HG02943 (cell line): Measurements from ENCODE around the gene EFNA3.

ENCODE experiments used
- ATAC-seq: cut with Tn5 transposase; IDR thresholded peaks from one replicate; pipeline ENCODE4 v1.9.1; 2021; ENCODE audit warnings: mild to moderate bottlenecking, low read depth, moderate library complexity; ENCODE audit not compliant: unreplicated experiment

The EFNA3 gene, protein sequence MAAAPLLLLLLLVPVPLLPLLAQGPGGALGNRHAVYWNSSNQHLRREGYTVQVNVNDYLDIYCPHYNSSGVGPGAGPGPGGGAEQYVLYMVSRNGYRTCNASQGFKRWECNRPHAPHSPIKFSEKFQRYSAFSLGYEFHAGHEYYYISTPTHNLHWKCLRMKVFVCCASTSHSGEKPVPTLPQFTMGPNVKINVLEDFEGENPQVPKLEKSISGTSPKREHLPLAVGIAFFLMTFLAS

DNA sequence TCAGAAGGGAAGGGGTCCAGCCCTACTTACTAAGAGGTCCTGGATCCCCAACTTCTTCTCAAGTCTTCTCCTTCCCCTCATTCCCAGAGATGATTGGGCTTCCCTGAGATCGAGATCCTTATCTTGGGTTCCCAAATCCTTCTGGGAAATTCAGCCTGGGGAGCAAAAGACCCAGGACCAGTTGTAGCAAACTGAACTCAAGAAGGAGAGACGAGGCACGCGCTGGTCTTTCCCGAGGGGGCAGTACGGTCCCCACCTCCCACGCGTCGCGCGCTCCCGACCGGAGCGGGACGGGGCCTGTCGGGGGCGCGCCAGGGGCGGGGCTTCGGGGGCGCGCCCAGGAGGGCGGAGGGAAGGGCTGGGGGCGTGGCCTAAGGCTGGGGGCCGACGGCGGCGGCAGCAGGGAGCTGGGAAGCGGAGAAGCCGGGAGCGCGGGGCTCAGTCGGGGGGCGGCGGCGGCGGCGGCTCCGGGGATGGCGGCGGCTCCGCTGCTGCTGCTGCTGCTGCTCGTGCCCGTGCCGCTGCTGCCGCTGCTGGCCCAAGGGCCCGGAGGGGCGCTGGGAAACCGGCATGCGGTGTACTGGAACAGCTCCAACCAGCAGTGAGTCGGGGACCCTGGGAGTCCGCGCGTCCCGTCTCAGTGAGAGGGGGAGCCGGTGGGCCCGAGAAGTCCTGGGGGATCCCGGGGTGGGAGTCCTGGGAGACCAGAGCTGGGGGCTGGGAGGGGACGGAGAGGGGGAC, at the start of gene EFNA3:
Gene EFNA3 (plus strand): TSS at position 369 of the 741 bp plus-strand sequence. CDS start 105 bp downstream, at position 474.
- ATAC-seq: no peak

DNA sequence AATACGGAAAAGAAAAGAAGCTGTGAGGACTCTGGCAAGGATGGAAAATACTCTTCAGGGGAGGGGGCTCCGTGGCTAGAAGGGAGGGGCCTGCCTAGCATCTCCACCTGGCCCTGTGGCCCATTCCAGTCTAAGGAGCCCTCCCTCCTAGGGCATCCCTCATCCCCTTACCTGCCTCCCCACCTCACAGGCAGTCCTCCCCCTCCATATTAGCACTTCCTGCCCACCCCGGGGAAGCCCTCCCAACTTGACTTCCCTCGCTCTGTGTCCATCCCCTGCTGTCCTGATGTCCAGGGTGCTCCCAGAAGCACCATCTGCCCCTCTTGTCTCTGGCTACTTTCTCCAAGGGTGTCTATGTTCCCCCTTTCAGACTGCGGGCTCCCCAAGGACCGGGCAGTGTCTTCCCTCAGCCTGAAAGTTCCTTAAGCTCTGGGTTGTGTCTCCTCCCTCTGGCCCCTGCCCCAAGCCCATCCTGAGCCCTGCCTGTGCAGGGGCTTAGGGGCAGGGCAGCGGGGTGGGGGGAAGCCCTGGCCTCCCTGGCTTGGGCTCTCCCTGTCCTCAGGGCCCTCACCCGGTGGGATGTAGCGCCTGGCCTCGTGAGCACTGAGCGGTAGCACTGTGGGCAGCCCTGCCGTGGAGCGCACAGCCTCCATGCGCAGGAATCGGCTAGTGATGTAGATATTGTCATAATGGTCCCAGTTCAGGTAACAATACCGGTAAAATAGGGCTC, 49.0 kb upstream of the EFNA3 start:
- ATAC-seq: no peak

DNA sequence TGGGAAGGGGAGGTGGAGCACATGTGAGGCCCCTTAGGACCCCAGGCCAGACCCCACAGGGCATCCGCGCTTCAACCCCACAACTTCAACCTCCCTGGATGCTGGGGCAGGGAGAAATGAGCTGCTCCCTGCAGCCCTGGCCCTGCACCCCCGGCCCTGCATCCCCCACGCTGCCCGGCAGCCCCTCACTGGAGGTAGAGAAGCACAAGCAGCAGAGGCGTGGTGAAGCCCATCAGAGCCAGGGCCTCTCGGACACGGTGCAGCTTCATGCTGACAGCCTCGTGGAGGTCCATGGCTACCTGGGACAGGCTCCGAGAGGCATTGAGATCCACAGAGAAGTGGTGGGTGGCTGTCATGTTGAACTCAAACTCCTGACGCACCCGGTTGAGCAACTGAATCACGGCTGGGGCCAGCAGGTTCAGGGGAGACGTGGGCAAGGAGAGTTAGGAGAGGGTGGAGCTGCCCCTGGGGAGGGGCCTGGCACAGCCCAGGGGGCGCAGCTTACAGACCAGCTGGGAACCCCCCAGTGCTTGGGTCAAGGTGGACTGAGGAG, 48.3 kb upstream of the EFNA3 start:
- no peak for ATAC-seq

DNA sequence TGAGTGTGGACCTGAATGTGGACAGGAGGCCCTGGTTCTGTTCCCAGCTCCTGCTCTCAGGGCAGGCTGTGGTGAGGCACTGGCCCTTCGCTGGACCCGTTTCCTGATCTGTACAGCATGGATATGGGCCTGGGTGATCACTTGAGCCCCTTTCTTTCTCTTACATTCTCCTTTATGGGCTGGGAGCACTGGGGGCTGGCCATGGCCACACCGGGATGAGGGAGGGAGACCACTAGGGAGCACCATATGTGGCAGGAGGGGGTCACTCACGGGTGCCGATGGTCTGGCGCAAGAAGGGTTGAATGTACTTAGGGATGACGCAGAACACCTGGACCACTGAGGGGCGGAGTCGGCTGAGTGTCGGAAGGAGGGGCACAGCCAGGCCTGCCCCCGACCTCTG, 47.7 kb upstream of the EFNA3 start:
- no peak for ATAC-seq

DNA sequence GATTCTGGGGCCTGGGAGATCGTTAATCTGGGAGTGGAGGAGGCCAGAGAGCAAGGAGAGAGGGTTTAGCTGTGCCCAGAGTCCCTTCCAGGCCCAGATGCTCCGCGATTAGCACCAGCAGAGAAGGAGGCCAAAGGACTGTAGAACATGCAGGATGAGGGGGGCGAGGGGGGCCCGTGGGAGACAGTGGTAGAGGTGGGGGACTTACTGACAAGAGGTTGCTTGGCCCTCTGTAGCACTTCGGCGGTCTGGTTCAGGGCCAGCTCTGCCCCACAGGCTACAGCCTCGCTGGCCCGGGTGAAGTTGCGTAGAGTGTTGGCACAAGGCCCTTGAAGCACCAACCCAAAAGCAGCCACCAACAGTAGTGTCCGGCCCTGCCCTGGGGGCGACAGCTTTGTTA, 45.8 kb upstream of the EFNA3 start:
- no peak for ATAC-seq

DNA sequence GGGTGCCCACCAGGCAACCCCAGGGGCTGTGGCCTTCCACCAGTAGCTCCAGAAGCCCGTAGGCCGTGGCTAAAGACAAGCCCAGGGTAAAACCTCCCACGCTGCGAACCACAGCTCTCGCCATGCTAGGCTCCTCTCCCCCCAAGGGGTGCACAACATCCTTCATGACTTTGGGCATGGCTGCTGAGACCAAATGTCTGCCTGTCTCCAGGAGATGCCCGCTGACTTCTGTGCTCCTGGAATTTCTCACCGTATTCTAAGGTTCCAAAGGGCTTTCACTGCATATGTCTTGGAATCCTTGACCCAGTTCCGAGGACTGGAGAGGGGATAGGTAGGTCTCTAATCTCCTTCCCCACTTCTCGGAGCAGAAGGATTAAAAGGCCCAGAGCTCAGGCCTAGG, 45.1 kb upstream of the EFNA3 start, which contains the start of the genes DCST1 and DCST2:
Gene DCST1 (plus strand): TSS at position 301 of the 400 bp plus-strand sequence. CDS start 213 bp downstream, outside the sequence.
Gene DCST2 (minus strand): TSS at position 258 of the 400 bp plus-strand sequence. CDS start 80 bp downstream, at position 178.
- ATAC-seq: no peak

DNA sequence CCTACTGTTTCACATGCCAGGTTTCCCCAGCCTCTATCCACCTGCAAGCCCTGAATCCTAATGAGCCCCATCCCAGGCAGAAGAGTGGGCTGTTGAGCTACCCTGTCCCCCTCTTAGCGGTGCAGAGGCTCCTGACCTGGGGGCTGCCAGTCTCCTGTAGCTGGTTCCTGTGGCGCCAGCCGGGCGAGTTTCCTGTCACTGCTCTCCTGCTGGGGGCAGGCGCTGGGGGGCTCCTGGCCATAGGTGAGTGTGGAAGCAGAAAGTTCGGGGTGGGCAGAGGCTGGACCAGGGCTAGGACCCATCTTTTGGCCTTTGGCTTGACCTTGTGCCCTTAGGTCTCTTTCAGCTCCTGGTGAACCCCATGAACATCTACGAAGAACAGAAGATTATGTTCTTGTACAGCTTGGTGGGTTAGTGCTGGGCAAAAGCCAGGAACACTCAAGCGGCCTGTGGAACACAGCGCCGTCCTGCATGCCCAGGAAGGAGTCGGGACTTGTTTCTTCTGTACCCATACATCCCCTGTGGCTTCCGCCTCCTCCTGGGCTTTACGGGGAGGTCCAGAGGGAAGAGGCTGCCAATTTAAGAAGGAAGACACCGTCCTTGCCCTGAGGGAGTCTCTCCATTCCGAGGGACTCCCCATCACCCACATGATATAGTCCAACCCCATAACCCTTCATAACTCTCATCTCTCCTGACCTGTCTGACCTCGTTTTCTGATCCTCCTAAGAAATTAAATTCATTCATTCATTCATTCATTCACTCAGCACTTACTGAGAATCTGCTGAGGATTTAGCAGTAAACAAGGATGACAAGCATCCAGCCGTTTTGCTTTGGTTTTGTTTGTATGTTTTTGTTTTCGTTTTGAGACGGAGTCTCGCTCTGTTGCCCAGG, 44.1 kb upstream of the EFNA3 start:
- no peak for ATAC-seq

DNA sequence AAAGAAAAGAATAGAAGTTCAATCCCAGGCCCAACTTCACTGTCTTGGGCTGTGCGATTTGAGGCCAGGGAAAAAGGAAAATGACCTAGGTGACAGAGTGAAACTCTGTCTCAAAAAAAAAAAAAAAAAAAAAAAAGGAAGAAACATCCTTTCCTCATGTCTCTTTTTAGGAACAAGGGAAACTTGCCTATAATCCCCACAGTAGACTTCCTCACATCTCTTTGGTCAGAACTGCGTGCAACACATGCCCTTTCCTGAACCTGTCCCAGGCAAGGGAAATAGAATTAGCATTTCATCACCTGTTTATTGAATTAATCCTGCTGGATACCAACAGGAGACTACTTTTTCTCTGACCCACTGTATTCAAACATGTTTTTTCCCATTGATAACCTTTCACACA, 42.7 kb upstream of the EFNA3 start:
- ATAC-seq: no peak

DNA sequence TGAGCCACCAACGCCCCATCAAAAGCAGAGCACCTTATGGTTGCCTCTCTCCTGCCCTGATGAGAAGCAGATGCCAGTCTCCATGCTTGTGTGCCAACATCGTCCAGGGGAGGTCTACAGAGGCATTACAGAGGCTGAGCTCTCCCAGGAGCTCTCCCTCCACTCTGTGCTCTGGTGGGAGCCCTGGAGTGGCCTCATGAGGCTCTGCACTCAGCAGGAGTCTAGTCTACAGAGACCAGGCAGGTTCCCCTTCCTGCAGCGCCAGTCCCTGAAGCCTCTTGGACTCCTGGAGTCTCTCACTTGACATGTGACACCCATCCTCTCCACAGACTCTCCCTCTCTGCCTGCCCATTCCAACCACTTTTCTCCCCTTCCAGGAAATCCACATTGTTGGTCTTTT, 41.6 kb upstream of the EFNA3 start:
- no peak for ATAC-seq

DNA sequence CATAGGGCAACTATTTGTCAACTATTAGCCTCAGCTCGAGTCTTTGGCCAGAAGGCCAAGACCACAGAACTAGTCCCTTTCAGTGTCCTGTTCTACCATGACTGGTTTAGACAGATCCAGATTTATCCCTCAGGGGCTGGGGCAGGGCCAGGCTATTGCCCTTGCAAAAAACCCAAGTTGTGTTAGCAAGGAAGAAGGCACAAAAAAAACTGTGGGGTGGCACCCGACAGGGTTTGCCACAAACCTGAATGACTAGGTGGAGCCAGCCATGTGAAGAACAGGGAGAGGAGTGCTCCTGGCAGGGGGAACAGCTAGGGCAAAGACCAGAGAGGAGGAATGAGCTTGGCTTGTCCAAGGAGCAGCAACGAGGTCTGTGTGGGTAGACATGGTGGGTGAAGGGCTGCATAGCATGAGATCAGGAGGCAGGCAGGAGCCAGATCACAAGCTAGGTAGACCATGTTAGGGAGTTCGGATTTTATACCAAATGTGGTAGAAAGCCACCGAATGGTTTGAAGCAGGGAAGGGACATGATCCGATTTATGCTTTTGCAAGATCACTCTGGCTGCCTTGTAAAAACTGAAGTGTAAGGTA, 40.7 kb upstream of the EFNA3 start:
- no peak for ATAC-seq

DNA sequence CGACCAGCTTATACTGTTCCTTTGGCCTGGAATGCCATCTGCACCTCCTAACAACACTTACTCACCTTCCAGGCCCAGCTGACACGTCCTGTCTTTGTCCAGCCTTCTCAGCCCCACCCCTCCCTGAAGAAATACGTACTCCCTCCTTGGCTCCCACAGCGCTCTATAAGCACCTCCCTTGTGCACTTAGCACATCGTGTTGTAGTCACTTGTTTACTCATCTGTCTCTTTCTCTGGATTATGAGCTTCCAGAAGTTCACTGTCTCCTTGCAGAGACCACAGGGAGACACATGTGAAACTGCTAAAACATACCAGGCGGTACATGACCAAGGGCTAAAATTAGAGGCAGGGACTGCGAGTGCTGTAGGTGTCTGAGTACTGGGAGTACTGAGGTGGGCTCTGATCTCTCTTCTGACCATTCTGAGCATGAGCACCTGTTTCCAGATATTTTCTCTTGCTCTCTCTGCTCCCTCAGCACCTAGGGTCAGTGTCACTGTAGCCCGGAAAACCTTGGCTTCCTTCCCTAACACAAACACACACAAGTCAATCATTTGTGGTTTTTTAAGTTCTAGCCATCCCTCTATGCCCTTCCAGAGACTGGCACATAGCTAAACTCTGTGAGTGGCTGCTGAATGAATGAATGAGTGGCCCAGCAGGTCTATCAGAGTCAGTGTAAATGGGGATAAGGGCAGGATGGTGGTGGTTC, 39.9 kb upstream of the EFNA3 start:
- no peak for ATAC-seq

DNA sequence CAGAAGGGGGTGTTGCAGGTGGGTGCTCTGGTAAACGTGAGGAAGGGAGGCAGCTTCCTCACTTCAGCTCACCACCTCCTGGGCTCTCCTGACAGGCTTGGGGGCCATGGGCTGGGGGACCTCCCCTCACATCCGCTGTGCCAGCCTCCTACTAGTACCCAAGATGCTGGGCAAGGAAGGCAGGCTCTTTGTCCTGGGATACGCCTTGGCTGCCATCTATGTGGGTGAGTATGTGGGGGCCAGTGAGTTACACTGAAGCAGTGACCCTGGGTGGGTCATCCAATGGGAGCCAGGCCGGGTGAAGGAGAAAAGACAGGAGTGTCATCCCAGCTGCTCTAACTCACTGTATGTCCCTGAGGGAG, 39.3 kb upstream of the EFNA3 start:
- no peak for ATAC-seq

DNA sequence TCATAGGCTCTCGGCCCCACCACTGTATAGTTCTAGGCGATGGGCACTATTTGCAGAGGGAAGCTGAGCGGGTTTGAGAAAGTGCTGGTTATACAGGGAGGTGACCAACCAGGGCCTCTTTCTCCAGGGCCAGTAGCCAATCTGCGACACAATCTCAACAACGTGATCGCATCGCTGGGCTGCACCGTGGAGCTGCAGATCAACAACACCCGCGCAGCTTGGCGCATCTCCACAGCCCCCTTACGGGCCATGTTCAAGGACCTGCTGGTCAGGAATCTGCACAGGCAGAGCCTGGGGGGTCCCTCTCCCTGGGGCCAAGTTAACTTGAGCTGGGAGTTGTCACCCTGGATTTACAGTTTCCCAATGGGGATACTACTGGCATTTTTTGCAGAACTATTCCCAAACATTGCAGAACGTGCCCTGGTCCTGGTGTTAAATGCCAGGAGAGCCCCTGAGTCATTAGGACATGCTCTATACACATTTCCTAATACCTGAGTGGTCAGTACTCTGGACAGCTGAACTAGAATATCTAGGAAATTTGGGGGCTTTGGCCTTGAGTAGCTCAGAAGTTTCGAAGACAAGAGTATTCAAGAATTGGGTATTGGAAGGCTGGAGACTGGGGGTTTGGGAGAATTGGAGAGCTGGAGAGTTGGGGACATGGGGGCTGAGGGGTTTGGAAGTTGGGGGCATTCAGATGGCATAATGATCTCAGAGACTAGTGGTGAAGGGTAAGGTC, 38.1 kb upstream of the EFNA3 start:
- no peak for ATAC-seq

DNA sequence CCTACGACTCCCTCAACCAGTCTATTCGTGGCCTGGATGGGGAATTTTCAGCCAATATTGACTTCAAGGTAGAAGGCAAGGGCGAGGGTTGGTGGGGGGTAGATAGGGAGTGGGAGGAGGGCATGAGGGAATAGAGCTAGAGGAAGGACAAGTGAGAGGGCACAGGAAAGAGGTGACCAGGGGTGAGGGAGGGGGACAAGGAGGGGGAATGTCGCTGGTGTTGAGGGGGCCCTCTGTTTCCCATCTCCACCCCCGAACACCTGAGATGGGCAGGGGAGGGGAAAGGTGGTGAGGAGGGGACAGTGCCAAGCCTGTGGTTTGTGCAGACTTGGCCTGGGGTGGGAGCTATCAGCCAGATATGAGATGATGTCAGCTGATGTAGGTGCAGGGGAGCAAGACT, 35.8 kb upstream of the EFNA3 start:
- ATAC-seq: no peak

DNA sequence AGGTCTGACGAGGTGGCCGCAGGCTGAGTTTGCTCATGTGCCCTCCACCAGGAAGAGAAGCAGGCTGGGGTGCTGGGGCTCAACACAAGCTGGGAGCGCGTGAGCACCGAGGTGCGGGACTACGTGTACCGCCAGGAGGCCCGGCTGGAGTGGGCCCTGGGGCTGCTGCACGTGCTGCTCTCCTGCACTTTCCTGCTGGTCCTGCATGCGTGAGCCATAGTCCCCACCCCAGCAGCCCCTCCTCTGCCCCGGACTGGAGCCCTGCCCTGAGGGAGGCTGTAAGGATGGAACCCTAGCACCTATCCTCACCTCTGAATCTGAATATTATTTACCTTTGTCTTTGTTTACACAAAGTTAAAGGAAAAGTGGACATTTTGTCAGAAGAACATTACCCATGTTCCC, 35.3 kb upstream of the EFNA3 start:
- ATAC-seq: no peak

DNA sequence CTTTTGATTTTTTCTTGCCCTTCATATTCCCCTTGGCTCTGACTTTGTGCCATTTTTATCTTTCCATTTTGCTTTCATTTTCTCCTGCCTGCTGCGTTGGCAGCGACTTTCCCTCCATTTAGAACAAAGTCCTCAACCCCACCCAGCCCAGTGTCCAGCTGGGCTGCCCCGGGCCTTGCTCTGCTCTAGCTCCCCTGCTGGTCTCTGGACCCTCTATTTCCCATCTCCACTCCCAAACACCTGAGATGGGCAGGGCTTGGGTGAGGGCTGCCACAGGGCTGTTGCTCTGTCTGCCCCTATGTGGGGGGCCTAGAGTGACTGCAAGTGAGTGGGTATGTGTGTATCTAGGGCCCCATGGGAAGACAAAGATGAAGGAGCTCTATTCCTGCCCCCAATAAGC, 34.8 kb upstream of the EFNA3 start:
- no peak for ATAC-seq

DNA sequence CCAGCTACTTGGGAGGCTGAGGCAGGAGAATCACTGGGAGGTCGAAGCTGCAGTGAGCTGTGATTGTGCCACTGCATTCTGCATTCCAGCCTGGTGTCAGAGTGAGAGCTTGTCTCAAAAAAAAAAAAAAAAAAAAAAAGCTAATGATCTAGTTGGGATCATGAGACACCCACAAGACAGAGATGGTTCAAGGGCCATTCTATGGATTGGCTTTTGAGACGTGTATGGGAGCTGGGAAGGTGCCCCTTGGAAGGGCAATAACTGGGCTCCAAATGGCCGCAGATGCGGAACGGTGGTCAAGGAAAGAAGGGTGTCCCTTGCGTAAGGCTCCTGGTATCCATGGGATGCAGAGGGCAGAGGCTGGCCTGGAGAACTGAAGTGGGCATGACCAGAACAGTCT, 34.3 kb upstream of the EFNA3 start:
- no peak for ATAC-seq

DNA sequence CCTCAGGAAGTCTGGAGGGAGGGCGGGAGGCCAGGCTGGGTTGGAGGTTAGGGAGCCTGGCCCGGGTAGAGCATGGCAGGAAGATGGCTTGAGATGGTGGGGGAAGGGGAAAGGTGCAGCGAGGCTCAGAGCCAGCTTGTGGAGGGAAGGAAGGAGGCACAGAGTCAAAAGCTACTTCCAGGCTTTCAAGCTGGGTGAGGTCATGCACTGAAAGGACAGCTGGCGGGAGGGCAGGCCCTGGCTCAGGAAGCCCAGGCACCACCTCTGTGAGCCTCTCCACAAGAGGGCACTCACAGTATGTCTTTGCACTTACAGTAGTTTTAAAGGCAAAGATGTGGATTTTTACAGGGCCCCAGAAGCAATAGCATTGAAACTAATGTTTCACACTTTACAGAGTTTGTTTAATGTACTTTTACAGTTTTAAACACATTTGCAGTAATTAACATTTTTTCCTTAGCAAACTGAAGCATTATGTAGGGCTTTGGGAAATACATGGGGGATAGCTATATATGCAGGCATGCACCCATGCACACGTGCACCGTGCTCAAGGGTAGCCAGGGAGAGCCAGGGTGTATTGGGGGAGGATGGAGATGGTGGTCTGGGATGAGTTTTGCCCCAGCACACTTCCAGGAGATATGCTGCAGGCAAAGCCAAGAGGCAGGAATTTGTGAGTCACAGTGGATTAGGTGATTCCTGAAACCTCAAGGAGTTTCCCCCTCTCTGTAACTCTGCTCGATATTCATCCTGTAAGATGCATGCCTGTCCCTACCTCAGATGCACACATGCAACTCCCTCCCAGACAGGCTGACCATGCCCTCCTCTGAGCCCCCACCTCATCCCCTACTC, 33.6 kb upstream of the EFNA3 start:
- ATAC-seq: no peak
